Lower leg skin (tissue), 3 donors: ENCODE measurements around the gene PBX1.

ENCODE experiments used
- CTCF ChIP-seq, 3 donors: fragments of 450-650 bp; IDR thresholded peaks; one replicate each; pipeline ENCODE4 v1.5.1; 2016; ENCODE audit warnings: antibody characterized with exemption in 3 of 3, mild to moderate bottlenecking in 3 of 3, moderate library complexity in 2 of 3
- POLR2A ChIP-seq, 2 donors: fragments of 450-650 bp; IDR thresholded peaks; one replicate each; pipeline ENCODE4 v1.6.1; 2016 to 2017; ENCODE audit warnings: antibody characterized with exemption in 2 of 2, mild to moderate bottlenecking in 1 of 2, moderate library complexity in 1 of 2

- TF ChIP-seq POLR2A (IDR thresholded peaks at IDR 0.05), result no peak
- TF ChIP-seq CTCF (IDR thresholded peaks at IDR 0.05), result no peak
Measured at GRCh38 chr1:164641353-164641730, 82.4 kb downstream of the PBX1 start.
